Osteocyte (in vitro differentiated cells): ENCODE data around the gene BAG1. TPM values are rescaled to one million over a fixed set of nuclear protein-coding genes. Genes with fewer than 3 reads are reported as not detected.

Experiments
- DNase-seq: peaks from one replicate; pipeline ENCODE4 v3.0.0; 2021; ENCODE audit warnings: mixed read lengths; ENCODE audit not compliant: unreplicated experiment; ENCODE audit errors: extremely low spot score
- H3K27ac Mint-ChIP-seq: one replicate; pipeline ENCODE4 v1.8.0; 2021; ENCODE audit warnings: mild to moderate bottlenecking, mixed read lengths; ENCODE audit not compliant: unreplicated experiment
- H3K27me3 Mint-ChIP-seq: one replicate; pipeline ENCODE4 v1.8.0; 2021; ENCODE audit warnings: mixed read lengths; ENCODE audit not compliant: unreplicated experiment
- H3K36me3 Mint-ChIP-seq: one replicate; pipeline ENCODE4 v1.8.0; 2021; ENCODE audit warnings: mixed read lengths; ENCODE audit not compliant: unreplicated experiment
- H3K4me1 Mint-ChIP-seq: one replicate; pipeline ENCODE4 v1.8.0; 2021; ENCODE audit warnings: mixed read lengths; ENCODE audit not compliant: unreplicated experiment
- H3K4me3 Mint-ChIP-seq: one replicate; pipeline ENCODE4 v1.8.0; 2021; ENCODE audit warnings: mild to moderate bottlenecking, moderate library complexity, mixed read lengths; ENCODE audit not compliant: unreplicated experiment
- H3K9me3 Mint-ChIP-seq: one replicate; pipeline ENCODE4 v1.8.0; 2021; ENCODE audit warnings: mixed read lengths; ENCODE audit not compliant: unreplicated experiment
- total RNA-seq: library from RNA; stranded (reverse); gene quantifications from 2 replicates; pipeline ENCODE4 v1.2.1, GENCODE V29; 2021
- TF ChIP-seq, protein P1 (sequence below): fragments of 200-600 bp; sonication (generic); IDR thresholded peaks from 2 replicates; pipeline ENCODE4 v1.5.0; 2021; ENCODE audit warnings: antibody characterized with exemption, mild to moderate bottlenecking, moderate library complexity

BAG1 gene
- total RNA-seq, 1 donor from 2014 or later = 73.9 TPM

DNA sequence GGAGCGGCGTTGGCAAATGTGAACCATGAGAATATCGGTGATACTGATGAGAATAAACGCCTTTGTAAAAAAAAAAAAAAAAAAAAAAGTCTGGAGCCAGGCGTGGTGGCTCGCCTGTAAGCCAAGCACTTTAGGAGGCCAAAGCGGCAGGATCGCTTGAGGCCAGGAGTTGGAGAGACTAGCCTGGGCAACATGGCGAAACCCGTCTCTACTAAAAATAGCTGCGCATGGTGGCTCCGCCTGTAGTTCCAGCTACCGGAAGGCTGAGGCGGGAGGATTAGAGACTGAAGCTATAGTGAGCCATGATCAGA, 25.4 kb upstream of the BAG1 start:
- Mint-ChIP-seq H3K4me3 (peak overlapping the region; percentile 100), H3K4me1 (peaks cover 33% of the 10 kb centered on the region), H3K36me3 (peaks cover 11% of the 10 kb centered on the region), H3K27me3 (no peaks in the 10 kb centered on the region), H3K9me3 (no peaks in the 10 kb centered on the region), H3K27ac (peak overlapping the region; percentile 100)
- DNase-seq = no peak
- TF ChIP-seq, protein P1, sequence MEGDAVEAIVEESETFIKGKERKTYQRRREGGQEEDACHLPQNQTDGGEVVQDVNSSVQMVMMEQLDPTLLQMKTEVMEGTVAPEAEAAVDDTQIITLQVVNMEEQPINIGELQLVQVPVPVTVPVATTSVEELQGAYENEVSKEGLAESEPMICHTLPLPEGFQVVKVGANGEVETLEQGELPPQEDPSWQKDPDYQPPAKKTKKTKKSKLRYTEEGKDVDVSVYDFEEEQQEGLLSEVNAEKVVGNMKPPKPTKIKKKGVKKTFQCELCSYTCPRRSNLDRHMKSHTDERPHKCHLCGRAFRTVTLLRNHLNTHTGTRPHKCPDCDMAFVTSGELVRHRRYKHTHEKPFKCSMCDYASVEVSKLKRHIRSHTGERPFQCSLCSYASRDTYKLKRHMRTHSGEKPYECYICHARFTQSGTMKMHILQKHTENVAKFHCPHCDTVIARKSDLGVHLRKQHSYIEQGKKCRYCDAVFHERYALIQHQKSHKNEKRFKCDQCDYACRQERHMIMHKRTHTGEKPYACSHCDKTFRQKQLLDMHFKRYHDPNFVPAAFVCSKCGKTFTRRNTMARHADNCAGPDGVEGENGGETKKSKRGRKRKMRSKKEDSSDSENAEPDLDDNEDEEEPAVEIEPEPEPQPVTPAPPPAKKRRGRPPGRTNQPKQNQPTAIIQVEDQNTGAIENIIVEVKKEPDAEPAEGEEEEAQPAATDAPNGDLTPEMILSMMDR = no peak

DNA sequence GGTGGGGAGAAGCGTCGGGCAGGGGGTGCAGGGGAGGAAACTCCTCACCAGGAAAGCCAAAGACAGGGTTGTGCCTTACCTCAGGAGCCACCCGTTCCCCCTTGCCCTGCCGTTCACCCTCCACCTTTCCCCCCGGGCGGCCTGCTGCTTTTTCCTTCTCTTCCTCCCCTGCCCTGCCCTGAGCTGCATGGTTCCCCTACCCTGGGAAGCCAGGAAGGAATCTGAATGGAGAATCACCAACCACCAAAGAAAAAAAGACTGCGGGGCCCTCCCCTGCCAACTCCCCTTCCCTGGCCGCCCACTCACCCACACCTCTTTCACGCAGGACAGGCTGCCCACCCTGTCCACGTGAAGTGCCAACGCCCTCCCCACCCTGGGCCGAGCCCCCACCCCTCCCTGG, 25.0 kb upstream of the BAG1 start:
- Mint-ChIP-seq H3K36me3 (peaks cover 7% of the 10 kb centered on the region), H3K27me3 (no peaks in the 10 kb centered on the region), H3K27ac (peak overlapping the region; percentile 100), H3K4me3 (peak overlapping the region; percentile 100), H3K4me1 (peaks cover 33% of the 10 kb centered on the region), H3K9me3 (no peaks in the 10 kb centered on the region)
- TF ChIP-seq, protein P1 = no peak
- no peak for DNase-seq

DNA sequence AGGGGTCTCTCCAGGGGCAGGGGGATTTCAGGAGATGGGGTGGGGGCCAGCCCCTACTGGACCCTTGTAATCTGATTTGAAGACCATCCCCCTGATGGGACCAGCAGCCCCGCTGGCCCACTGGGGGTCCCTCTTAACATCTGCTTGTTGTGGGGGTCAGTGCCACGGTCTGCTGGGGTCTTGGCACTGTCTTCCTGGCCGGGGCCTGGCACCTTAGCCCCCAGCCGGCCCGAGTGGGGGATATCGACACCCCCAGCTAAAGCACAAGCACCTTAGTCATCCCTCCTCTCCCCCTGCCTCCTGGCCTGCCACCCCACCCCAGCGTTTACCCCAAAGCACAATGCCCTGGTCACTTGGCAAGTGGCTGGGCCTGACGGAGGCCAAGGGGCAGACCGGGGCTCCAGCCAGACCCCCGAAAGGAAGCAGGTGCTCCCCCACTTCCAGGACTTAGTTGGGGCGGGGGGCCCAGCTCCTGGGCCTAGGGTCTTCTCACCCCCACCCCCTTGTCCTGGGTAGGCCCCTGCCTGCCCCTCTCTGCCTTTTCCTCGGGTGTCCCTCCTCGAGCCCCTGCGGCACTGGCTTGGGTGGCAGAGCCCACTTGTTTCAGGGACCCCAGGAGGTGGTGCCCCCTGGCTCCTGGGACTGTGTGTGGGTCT, 24.4 kb upstream of the BAG1 start:
- H3K27me3 Mint-ChIP-seq = no peaks in the 10 kb centered on the region
- TF ChIP-seq, protein P1 = no peak
- peak overlapping the region; percentile 100 for H3K4me3 Mint-ChIP-seq
- no peak for DNase-seq
- peaks cover 3% of the 10 kb centered on the region for H3K36me3 Mint-ChIP-seq
- peak overlapping the region; percentile 47 for H3K27ac Mint-ChIP-seq
- H3K9me3 Mint-ChIP-seq = no peaks in the 10 kb centered on the region
- H3K4me1 Mint-ChIP-seq = peaks cover 33% of the 10 kb centered on the region

DNA sequence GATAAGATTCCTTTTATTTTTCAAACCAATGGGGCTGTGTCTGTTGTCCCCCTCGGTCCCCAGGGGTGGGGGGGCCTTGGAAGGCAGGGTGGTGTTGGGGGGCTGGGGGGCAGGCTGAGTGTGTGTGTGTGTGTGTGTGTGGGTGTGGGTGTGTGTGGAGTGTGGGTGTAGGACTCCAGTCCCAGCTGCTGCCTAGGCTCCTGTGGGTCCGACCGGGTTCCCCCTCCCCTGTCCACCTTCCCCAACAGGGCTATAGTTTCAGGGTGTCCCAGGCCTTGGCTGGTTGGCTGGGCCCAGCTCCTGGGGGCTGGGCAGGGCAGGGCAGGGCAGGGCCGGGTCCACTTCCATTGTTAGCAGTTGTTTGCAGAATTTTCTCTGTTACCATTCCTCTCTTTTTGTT, 23.7 kb upstream of the BAG1 start:
- DNase-seq = no peak
- peaks cover 29% of the 10 kb centered on the region for H3K4me1 Mint-ChIP-seq
- H3K36me3 Mint-ChIP-seq = no peaks in the 10 kb centered on the region
- no peak overlapping the region for H3K4me3 Mint-ChIP-seq
- TF ChIP-seq, protein P1 = no peak
- H3K9me3 Mint-ChIP-seq = no peaks in the 10 kb centered on the region
- H3K27me3 Mint-ChIP-seq = no peaks in the 10 kb centered on the region
- peak overlapping the region; percentile 57 for H3K27ac Mint-ChIP-seq

DNA sequence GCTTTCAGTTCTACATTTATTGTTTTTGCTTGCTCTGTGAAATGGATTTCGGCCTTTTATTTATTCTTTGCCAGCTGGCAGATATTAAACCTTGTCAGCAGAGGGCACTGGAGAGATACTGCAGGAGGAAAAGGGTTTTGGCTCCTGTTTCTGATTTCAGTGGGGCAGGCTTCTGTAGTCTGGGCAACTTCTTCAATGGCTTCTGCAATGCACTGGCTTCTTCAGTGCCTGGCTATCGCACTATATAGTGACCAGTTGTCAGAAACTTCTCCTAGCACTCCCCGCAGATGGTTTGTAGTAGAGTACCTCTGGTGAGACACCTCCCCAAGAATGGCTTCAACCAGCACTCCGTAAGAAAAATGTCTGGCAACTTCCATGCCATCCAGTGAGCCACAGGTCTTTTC, 22.6 kb upstream of the BAG1 start:
- Mint-ChIP-seq H3K27me3 (no peaks in the 10 kb centered on the region), H3K4me3 (no peak overlapping the region), H3K9me3 (no peaks in the 10 kb centered on the region), H3K27ac (peak overlapping the region; percentile 52), H3K4me1 (peaks cover 18% of the 10 kb centered on the region), H3K36me3 (peaks cover 3% of the 10 kb centered on the region)
- DNase-seq = peak; percentile 80
- TF ChIP-seq, protein P1 = peak; percentile 77
